Tibial nerve (tissue), 4 donors: ENCODE data around the gene RCL1. TPM values are rescaled to one million over a fixed set of nuclear protein-coding genes. Genes with fewer than 3 reads are reported as not detected.
"Not testable (repeated sequence)": the region's sequence is repeated elsewhere in the genome, so short reads cannot be mapped to it uniquely, and the experiment has no call there.

Experiments used
- DNase-seq, 2 donors: peaks; one replicate each; pipeline ENCODE4 v3.0.0-alpha.2; 2019; ENCODE audit warnings: low spot score in 2 of 2
- H3K27ac ChIP-seq, 4 donors: fragments of 200-600 bp; sonication (generic) in 3 of 4; one replicate each; pipeline ENCODE4 v1.5.1; 2017 to 2019; ENCODE audit warnings: mild to moderate bottlenecking in 1 of 4
- H3K27me3 ChIP-seq, 2 donors: fragments of 200-600 bp; sonication (generic) in 1 of 2; one replicate each; pipeline versions ENCODE4 v1.5.1 to v1.6.0; 2017 to 2019
- H3K36me3 ChIP-seq, 3 donors: fragments of 200-600 bp; sonication (generic); one replicate each; pipeline ENCODE4 v1.5.1; 2018 to 2019
- H3K4me1 ChIP-seq, 4 donors: fragments of 200-600 bp; sonication (generic) in 3 of 4; one replicate each; pipeline ENCODE4 v1.5.1; 2017 to 2019
- H3K4me3 ChIP-seq, 4 donors: fragments of 200-600 bp; sonication (generic) in 3 of 4; one replicate each; pipeline ENCODE4 v1.5.1; 2017 to 2019; ENCODE audit warnings: mild to moderate bottlenecking in 1 of 4, moderate library complexity in 1 of 4
- H3K9me3 ChIP-seq, 4 donors: fragments of 200-600 bp; sonication (generic) in 3 of 4; one replicate each; pipeline ENCODE4 v1.5.1; 2017 to 2019
- CTCF ChIP-seq, 5 experiments: fragments of 200-600 bp in 3 of 5; fragments of 450-650 bp in 2 of 5; sonication (generic) in 3 of 5; IDR thresholded peaks; one replicate each; pipeline ENCODE4 v1.5.1; 2016 to 2019; ENCODE audit warnings: antibody characterized with exemption in 5 of 5, mild to moderate bottlenecking in 3 of 5, moderate library complexity in 2 of 5
- EP300 ChIP-seq, 2 donors: sonication (generic); formaldehyde crosslinking; IDR thresholded peaks; one replicate each; pipeline ENCODE4 v1.6.1; 2017; ENCODE audit warnings: antibody characterized with exemption in 2 of 2, mild to moderate bottlenecking in 1 of 2
- POLR2A ChIP-seq, 2 donors: fragments of 450-650 bp; IDR thresholded peaks; one replicate each; pipeline ENCODE4 v1.6.1; 2017; ENCODE audit warnings: antibody characterized with exemption in 2 of 2, mild to moderate bottlenecking in 2 of 2, moderate library complexity in 2 of 2
- WGBS, 2 donors: methylation state at CpG; one replicate each; pipeline ENCODE4 v1.1.5; 2018; 5-methylcytosine and 5-hydroxymethylcytosine counted together
- total RNA-seq, 4 donors: library from RNA; depleted of rRNA; stranded (reverse); fragments of >200 nt; gene quantifications; one replicate each; pipeline ENCODE4 v1.1.0, GENCODE V29; 2016

Gene RCL1
- total RNA-seq, 4 donors from 2014 or later = 54.8 to 85.3 (median 64.0) TPM

- no peak overlapping the region for H3K4me3 ChIP-seq
- DNase-seq = peak in 1 of 2 donors; percentile 54
- no peaks in the 10 kb centered on the region for H3K9me3 ChIP-seq
- H3K4me1 ChIP-seq = no peaks in the 10 kb centered on the region
- 38% methylated on average over 8 of the region's 8 CpGs for WGBS, 2 donors
- no peaks in the 10 kb centered on the region for H3K27me3 ChIP-seq
- TF ChIP-seq CTCF (IDR thresholded peaks at IDR 0.05) (peak; percentile 36 to 60 (median 48)), POLR2A (IDR thresholded peaks at IDR 0.05) (no peak)
- H3K36me3 ChIP-seq = no peaks in the 10 kb centered on the region
- H3K27ac ChIP-seq = no peak overlapping the region
Measured at GRCh38 chr9:4750023-4750673, 42.6 kb upstream of the RCL1 start.

- H3K9me3 ChIP-seq, H3K4me1 ChIP-seq, H3K27ac ChIP-seq, H3K27me3 ChIP-seq, DNase-seq, H3K4me3 ChIP-seq, H3K36me3 ChIP-seq: not testable (repeated sequence)
Measured at GRCh38 chr9:4754530-4754929, 38.2 kb upstream of the RCL1 start.

GRCh38 chr9:4755026-4755609, 37.6 kb upstream of the RCL1 start:
- H3K36me3 ChIP-seq = no peaks in the 10 kb centered on the region
- WGBS, 2 donors = 60 to 63% methylated on average over 5 of the region's 5 CpGs
- DNase-seq = no peak
- peaks cover 0 to 4% (median 0%) of the 10 kb centered on the region in 4 donors for H3K4me1 ChIP-seq
- no peaks in the 10 kb centered on the region for H3K27me3 ChIP-seq
- TF ChIP-seq POLR2A (IDR thresholded peaks at IDR 0.05) (no peak), EP300 (IDR thresholded peaks at IDR 0.05) (no peak), CTCF (IDR thresholded peaks at IDR 0.05) (no peak)
- no peak overlapping the region for H3K4me3 ChIP-seq
- no peak overlapping the region for H3K27ac ChIP-seq
- no peaks in the 10 kb centered on the region for H3K9me3 ChIP-seq

- no peak for DNase-seq
- Histone ChIP-seq H3K36me3 (no peaks in the 10 kb centered on the region), H3K27ac (no peak overlapping the region), H3K9me3 (no peaks in the 10 kb centered on the region), H3K27me3 (no peaks in the 10 kb centered on the region), H3K4me1 (peaks cover 0 to 4% (median 0%) of the 10 kb centered on the region in 4 donors), H3K4me3 (no peak overlapping the region)
- TF ChIP-seq CTCF (IDR thresholded peaks at IDR 0.05) = no peak
- 60 to 69% methylated on average over 4 of the region's 4 CpGs for WGBS, 2 donors
Measured at GRCh38 chr9:4756420-4756819, 36.3 kb upstream of the RCL1 start.

GRCh38 chr9:4760122-4760521, 32.6 kb upstream of the RCL1 start:
- H3K4me3 ChIP-seq = no peak overlapping the region
- 75 to 79% methylated on average over 3 of the region's 3 CpGs for WGBS, 2 donors

More at GRCh38 chr9:4760122-4760521, 32.6 kb upstream of the RCL1 start:
- TF ChIP-seq CTCF (IDR thresholded peaks at IDR 0.05) (no peak), POLR2A (IDR thresholded peaks at IDR 0.05) (no peak), EP300 (IDR thresholded peaks at IDR 0.05) (peak in 1 of 2 donors; percentile 48)
- Histone ChIP-seq H3K36me3 (no peaks in the 10 kb centered on the region), H3K27ac (no peak overlapping the region), H3K27me3 (no peaks in the 10 kb centered on the region), H3K9me3 (no peaks in the 10 kb centered on the region), H3K4me1 (peaks cover 0 to 18% (median 6%) of the 10 kb centered on the region in 4 donors)
- DNase-seq = no peak
